Measurements from ENCODE around the gene DDX43.
"Not testable (repeated sequence)": the region's sequence is repeated elsewhere in the genome, so short reads cannot be mapped to it uniquely, and the experiment has no call there.

Gene DDX43

GRCh38 chr6:73377225-73377624, 17.4 kb upstream of the DDX43 start:
- TF ChIP-seq, protein P1, sequence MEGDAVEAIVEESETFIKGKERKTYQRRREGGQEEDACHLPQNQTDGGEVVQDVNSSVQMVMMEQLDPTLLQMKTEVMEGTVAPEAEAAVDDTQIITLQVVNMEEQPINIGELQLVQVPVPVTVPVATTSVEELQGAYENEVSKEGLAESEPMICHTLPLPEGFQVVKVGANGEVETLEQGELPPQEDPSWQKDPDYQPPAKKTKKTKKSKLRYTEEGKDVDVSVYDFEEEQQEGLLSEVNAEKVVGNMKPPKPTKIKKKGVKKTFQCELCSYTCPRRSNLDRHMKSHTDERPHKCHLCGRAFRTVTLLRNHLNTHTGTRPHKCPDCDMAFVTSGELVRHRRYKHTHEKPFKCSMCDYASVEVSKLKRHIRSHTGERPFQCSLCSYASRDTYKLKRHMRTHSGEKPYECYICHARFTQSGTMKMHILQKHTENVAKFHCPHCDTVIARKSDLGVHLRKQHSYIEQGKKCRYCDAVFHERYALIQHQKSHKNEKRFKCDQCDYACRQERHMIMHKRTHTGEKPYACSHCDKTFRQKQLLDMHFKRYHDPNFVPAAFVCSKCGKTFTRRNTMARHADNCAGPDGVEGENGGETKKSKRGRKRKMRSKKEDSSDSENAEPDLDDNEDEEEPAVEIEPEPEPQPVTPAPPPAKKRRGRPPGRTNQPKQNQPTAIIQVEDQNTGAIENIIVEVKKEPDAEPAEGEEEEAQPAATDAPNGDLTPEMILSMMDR (IDR thresholded peaks at IDR 0.05), result no peak
- Histone ChIP-seq H3K27ac (no peak overlapping the region), H3K9me3 (no peaks in the 10 kb centered on the region), H3K4me1 (ENCODE audit: control insufficient read depth in 1 of 2, insufficient read depth in 1 of 2, low read depth in 1 of 2, low read length in 1 of 2) (no peaks in the 10 kb centered on the region), H3K36me3 (no peaks in the 10 kb centered on the region), H3K4me3 (ENCODE audit: low read depth in 1 of 2, low read length in 1 of 2) (no peak overlapping the region), H3K27me3 (no peaks in the 10 kb centered on the region)

DNA sequence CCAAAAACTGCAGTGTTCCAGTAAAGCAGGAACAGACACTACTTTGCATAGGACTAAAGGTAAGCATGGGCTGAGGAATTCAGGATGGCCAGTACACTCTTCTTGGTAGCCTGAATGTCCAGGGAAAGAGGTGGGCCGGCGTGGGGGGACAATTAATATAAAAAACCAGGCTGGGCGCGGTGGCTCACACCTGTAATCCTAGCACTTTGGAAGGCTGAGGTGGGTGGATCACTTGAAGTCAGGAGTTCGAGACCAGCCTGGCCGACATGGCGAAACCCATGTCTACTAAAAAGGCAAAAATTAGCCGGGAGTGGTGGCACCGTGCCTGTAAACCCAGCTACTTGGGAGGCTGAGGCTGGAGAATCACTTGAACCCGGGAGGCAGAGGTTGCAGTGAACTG, 13.1 kb upstream of the DDX43 start:
- H3K27me3 ChIP-seq; H3K27ac ChIP-seq; H3K36me3 ChIP-seq; H3K4me1 ChIP-seq (ENCODE audit: control insufficient read depth in 1 of 2, insufficient read depth in 1 of 2, low read depth in 1 of 2, low read length in 1 of 2); H3K4me3 ChIP-seq (ENCODE audit: low read depth in 1 of 2, low read length in 1 of 2); H3K9me3 ChIP-seq: not testable (repeated sequence)

- TF ChIP-seq, protein P1 (IDR thresholded peaks at IDR 0.05), result no peak
- H3K27me3 ChIP-seq, result no peaks in the 10 kb centered on the region
- no peaks in the 10 kb centered on the region for H3K4me1 ChIP-seq (ENCODE audit: control insufficient read depth in 1 of 2, insufficient read depth in 1 of 2, low read depth in 1 of 2, low read length in 1 of 2)
- no peak overlapping the region for H3K27ac ChIP-seq
- H3K9me3 ChIP-seq, result no peaks in the 10 kb centered on the region
- no peaks in the 10 kb centered on the region for H3K36me3 ChIP-seq
- H3K4me3 ChIP-seq (ENCODE audit: low read depth in 1 of 2, low read length in 1 of 2), result no peak overlapping the region
Observed at GRCh38 chr6:73382462-73383113, 12.0 kb upstream of the DDX43 start.

DNA sequence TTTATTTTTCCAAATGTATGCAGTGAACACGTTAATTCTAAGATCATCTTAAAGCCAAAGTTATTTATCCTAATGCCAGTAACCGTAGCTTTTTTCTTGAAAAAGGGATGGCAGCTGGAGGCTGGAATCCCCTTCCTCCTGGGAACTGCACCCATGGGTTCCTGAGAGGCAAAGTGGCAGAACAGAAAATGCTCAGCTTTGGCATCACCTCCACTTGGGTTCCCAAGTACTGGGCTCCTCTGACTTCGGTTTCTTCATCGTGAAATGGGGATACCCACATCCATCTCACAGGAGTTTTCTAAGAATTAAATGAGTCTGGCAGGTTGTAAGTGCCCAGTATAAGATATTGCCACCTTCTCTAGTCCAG, 6.2 kb upstream of the DDX43 start:
- no peaks in the 10 kb centered on the region for H3K9me3 ChIP-seq
- peak overlapping the region; percentile 74 for H3K27ac ChIP-seq
- peak overlapping the region; percentile 67 to 71 for H3K4me3 ChIP-seq (ENCODE audit: low read depth in 1 of 2, low read length in 1 of 2)
- no peaks in the 10 kb centered on the region for H3K27me3 ChIP-seq
- H3K4me1 ChIP-seq (ENCODE audit: control insufficient read depth in 1 of 2, insufficient read depth in 1 of 2, low read depth in 1 of 2, low read length in 1 of 2), result peaks cover 11% of the 10 kb centered on the region in 2 experiments
- H3K36me3 ChIP-seq, result no peaks in the 10 kb centered on the region
- TF ChIP-seq, protein P1 (IDR thresholded peaks at IDR 0.05), result no peak

DNA sequence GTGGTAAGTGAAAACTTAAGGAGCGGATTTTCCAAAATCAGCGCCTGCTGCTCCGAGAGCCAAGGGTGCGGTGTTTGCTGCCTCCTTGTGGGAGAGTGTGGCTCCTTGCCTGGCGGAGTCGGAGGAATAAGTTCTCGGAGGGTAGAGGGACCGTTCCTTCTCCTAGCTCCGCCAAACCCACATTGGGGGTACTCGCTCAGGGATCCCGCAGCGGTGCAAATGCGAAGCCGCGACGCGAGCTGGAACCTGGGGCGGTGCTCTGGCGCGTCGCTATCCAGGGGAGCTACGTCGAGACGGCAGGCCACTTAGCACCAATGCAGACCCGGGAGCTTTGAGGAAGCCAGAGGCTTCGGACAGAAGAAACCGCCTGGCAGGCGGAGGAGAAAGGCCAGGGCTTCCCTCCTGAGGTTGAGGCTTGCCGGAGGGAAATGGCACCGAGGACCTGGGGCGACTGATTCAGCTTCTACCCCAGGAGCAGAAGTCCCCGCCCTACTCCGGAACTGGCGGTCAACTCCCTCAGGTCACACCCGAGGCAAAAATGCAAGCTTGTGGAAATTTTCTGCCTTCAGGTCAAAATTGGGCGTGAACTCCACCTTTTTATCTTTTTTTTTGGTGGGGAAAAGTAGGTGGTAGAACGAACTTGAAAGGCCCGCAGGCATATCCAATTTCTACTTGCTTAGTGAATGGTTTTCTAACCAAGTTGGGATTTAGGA, 5.7 kb upstream of the DDX43 start:
- Histone ChIP-seq H3K27me3 (no peaks in the 10 kb centered on the region), H3K27ac (peak overlapping the region; percentile 74), H3K36me3 (no peaks in the 10 kb centered on the region), H3K4me3 (ENCODE audit: low read depth in 1 of 2, low read length in 1 of 2) (peak overlapping the region; percentile 67 to 71), H3K9me3 (no peaks in the 10 kb centered on the region), H3K4me1 (ENCODE audit: control insufficient read depth in 1 of 2, insufficient read depth in 1 of 2, low read depth in 1 of 2, low read length in 1 of 2) (peaks cover 11% of the 10 kb centered on the region in 2 experiments)
- TF ChIP-seq, protein P1 (IDR thresholded peaks at IDR 0.05), result no peak

- Histone ChIP-seq H3K27me3 (no peaks in the 10 kb centered on the region), H3K4me3 (ENCODE audit: low read depth in 1 of 2, low read length in 1 of 2) (no peak overlapping the region), H3K36me3 (no peaks in the 10 kb centered on the region), H3K27ac (no peak overlapping the region), H3K9me3 (no peaks in the 10 kb centered on the region), H3K4me1 (ENCODE audit: control insufficient read depth in 1 of 2, insufficient read depth in 1 of 2, low read depth in 1 of 2, low read length in 1 of 2) (peaks cover 11% of the 10 kb centered on the region in 2 experiments)
- TF ChIP-seq, protein P1 (IDR thresholded peaks at IDR 0.05), result no peak
Observed at GRCh38 chr6:73389854-73390253, 4.8 kb upstream of the DDX43 start.

All from neutrophil (primary cell).